Astrocyte (in vitro differentiated cells and primary cell): Measurements from ENCODE around the gene DCAF6.

Source experiments
- EZH2 ChIP-seq: IDR thresholded peaks from 2 replicates; pipeline ENCODE4 v1.6.1; 2012; ENCODE audit warnings: mild to moderate bottlenecking, low read length, inconsistent platforms; ENCODE audit not compliant: insufficient read depth
- TF ChIP-seq, protein P1 (sequence below): IDR thresholded peaks from 2 replicates; pipeline ENCODE4 v1.5.1; 2011; ENCODE audit warnings: low read depth, mild to moderate bottlenecking, inconsistent platforms, low read length, moderate library complexity; ENCODE audit not compliant: insufficient read depth

DNA sequence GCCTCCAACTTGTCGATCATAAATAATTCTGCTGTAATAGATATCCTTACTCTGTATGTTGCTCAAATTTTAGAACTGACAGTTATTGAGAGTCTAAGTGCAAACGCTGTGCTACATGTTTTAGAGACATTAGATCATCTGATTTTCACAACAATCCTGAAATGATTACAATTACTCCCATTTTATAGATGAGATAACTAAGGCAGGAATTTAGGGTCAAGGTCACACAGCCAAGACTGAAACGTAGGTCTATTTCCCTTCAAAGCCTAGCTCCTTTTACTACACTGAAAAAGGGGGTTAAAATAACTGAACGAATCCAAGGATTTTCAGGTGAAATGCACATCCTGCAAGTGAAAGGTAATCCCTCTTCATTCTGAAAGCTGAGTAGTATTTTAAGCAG is 2.7 kb upstream of the DCAF6 start:
- TF ChIP-seq, protein P1, sequence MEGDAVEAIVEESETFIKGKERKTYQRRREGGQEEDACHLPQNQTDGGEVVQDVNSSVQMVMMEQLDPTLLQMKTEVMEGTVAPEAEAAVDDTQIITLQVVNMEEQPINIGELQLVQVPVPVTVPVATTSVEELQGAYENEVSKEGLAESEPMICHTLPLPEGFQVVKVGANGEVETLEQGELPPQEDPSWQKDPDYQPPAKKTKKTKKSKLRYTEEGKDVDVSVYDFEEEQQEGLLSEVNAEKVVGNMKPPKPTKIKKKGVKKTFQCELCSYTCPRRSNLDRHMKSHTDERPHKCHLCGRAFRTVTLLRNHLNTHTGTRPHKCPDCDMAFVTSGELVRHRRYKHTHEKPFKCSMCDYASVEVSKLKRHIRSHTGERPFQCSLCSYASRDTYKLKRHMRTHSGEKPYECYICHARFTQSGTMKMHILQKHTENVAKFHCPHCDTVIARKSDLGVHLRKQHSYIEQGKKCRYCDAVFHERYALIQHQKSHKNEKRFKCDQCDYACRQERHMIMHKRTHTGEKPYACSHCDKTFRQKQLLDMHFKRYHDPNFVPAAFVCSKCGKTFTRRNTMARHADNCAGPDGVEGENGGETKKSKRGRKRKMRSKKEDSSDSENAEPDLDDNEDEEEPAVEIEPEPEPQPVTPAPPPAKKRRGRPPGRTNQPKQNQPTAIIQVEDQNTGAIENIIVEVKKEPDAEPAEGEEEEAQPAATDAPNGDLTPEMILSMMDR = no peak
- no peak for TF ChIP-seq EZH2
